ENCODE measurements around the gene ZSCAN12.
"Not testable (repeated sequence)": the region's sequence is repeated elsewhere in the genome, so short reads cannot be mapped to it uniquely, and the experiment has no call there.

DNA sequence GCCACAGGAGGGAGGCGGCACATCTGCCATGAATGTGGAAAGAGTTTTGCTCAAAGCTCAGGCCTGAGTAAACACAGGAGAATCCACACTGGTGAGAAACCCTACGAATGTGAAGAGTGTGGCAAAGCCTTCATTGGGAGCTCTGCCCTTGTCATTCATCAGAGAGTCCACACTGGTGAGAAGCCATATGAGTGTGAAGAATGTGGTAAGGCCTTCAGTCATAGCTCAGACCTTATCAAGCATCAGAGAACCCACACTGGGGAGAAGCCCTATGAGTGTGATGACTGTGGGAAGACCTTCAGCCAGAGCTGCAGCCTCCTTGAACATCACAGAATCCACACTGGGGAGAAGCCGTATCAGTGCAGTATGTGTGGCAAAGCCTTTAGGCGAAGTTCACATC lies 34.0 kb downstream of the ZSCAN12 start:
- TF ChIP-seq CTCF, POLR2A (IDR thresholded peaks at IDR 0.05): not testable (repeated sequence)
